GM12892 (cell line): Measurements from ENCODE around the gene IGSF21.

Experiments
- POLR2A ChIP-seq: IDR thresholded peaks from 2 replicates; pipeline ENCODE4 v1.6.1; 2011; ENCODE audit warnings: low read depth, low read length, control low read depth
- POLR2AphosphoS5 ChIP-seq: IDR thresholded peaks from 2 replicates; pipeline ENCODE4 v1.6.1; 2011; ENCODE audit warnings: low read depth, low read length, control low read depth

GRCh38 chr1:18350747-18351146 lies 243.1 kb downstream of the IGSF21 start:
- TF ChIP-seq POLR2A: no peak
- TF ChIP-seq POLR2AphosphoS5: no peak
